ENCODE data around the gene RCBTB2. TPM values are rescaled to one million over a fixed set of nuclear protein-coding genes. Genes with fewer than 3 reads are reported as not detected.

RCBTB2 gene
- polyA plus RNA-seq, 1 experiment, result 9.5 TPM

DNA sequence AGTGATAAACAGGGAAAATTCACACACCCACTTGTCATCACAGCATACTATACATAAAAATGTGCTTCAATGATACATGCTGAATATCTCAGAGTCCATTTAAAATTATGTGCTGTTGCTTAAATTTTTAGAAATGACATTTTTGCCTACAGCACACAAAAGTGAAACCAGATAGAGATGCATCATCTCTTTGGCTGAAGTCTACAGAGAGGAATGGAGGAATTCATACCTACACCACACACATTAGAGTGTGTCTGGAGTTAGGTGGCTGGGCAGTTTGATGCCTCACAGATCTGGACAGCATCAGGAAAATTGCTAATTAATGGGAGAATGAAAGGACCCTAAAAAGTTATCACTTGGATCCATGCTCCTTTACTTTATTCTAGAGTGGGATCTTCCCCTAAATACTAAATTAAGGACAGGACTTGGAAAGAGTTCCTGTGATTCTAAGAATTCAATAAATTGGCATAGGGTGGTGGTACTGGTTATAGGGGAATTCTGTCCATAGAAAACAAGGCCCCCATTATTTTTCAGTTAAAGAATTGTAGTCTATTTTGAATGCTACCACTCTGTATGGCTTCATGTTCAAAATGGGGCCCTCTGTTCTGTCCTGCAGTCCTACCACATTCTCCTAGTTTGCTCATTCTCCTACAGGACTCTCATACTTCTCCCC, 41.3 kb downstream of the RCBTB2 start:
- ChIA-PET CTCF (no interaction called here), POLR2A (no interaction called here)
- no peaks in the 10 kb centered on the region for H3K36me3 ChIP-seq (ENCODE audit: control insufficient read depth, insufficient read depth, low read length)
- H3K4me3 ChIP-seq (ENCODE audit: low read depth, low read length), result no peak overlapping the region
- no peaks in the 10 kb centered on the region for H3K27me3 ChIP-seq (ENCODE audit: control insufficient read depth, insufficient read depth, low read length)
- DNase-seq (ENCODE audit: low read depth), result no peak
- TF ChIP-seq, protein P1, sequence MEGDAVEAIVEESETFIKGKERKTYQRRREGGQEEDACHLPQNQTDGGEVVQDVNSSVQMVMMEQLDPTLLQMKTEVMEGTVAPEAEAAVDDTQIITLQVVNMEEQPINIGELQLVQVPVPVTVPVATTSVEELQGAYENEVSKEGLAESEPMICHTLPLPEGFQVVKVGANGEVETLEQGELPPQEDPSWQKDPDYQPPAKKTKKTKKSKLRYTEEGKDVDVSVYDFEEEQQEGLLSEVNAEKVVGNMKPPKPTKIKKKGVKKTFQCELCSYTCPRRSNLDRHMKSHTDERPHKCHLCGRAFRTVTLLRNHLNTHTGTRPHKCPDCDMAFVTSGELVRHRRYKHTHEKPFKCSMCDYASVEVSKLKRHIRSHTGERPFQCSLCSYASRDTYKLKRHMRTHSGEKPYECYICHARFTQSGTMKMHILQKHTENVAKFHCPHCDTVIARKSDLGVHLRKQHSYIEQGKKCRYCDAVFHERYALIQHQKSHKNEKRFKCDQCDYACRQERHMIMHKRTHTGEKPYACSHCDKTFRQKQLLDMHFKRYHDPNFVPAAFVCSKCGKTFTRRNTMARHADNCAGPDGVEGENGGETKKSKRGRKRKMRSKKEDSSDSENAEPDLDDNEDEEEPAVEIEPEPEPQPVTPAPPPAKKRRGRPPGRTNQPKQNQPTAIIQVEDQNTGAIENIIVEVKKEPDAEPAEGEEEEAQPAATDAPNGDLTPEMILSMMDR (IDR thresholded peaks at IDR 0.05; ENCODE audit: insufficient read depth, low read depth, low read length), result no peak

GRCh38 chr13:48490241-48490640, 42.6 kb downstream of the RCBTB2 start:
- Histone ChIP-seq H3K27me3 (ENCODE audit: control insufficient read depth, insufficient read depth, low read length) (no peaks in the 10 kb centered on the region), H3K4me3 (ENCODE audit: low read depth, low read length) (no peak overlapping the region), H3K36me3 (ENCODE audit: control insufficient read depth, insufficient read depth, low read length) (no peaks in the 10 kb centered on the region)
- CTCF ChIA-PET, result no interaction called here
- TF ChIP-seq, protein P1 (IDR thresholded peaks at IDR 0.05; ENCODE audit: insufficient read depth, low read depth, low read length), result no peak
- POLR2A ChIA-PET, result interaction anchor here (1.0 kb wide), 1 partner anchor 42 kb away, joined by 3 read pairs; no protein-coding TSS in a partner anchor
- DNase-seq (ENCODE audit: low read depth), result no peak

DNA sequence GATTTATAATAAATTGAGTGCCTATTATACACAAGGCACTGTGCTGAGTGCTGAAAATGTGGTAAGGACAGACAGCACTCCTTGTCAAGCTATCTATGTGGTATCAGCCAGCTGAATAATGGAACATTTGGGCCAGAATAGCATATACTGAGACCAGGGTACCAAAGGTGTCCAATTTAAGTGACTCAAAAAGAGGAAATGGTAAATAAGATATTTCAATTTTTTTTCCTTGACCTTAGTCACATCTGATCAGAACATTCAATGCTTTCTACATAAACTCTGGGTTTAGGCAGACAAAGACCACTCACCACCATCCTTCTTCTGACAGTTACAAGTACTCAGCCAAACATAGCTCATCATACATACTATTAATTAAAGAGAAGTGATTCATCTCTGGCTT, 43.2 kb downstream of the RCBTB2 start:
- Histone ChIP-seq H3K4me3 (ENCODE audit: low read depth, low read length) (no peak overlapping the region), H3K27me3 (ENCODE audit: control insufficient read depth, insufficient read depth, low read length) (no peaks in the 10 kb centered on the region), H3K36me3 (ENCODE audit: control insufficient read depth, insufficient read depth, low read length) (no peaks in the 10 kb centered on the region)
- DNase-seq (ENCODE audit: low read depth), result no peak
- ChIA-PET CTCF (no interaction called here), POLR2A (interaction anchor here (1.0 kb wide), 1 partner anchor 43 kb away, joined by 3 read pairs; no protein-coding TSS in a partner anchor)
- TF ChIP-seq, protein P1 (IDR thresholded peaks at IDR 0.05; ENCODE audit: insufficient read depth, low read depth, low read length), result no peak

DNA sequence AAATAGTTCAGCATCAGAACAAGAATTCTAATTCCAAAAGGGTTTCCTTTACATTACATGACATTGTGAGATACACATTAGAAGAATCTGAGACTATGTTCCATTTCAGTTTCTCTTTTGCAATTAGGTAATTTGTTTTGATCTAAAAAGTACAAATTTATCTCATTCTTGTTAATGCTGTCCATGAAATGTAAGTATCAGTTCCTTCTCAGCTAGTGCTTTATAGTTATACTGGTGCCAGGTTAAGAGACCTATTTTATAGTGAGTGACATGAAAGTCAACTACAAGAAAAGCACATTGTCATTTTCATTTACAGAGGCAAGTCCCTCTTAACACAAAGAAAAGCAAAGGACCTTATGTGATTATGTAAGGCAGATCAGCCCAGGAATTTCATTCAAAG, 43.9 kb downstream of the RCBTB2 start:
- Histone ChIP-seq H3K4me3 (ENCODE audit: low read depth, low read length) (no peak overlapping the region), H3K36me3 (ENCODE audit: control insufficient read depth, insufficient read depth, low read length) (no peaks in the 10 kb centered on the region), H3K27me3 (ENCODE audit: control insufficient read depth, insufficient read depth, low read length) (no peaks in the 10 kb centered on the region)
- TF ChIP-seq, protein P1 (IDR thresholded peaks at IDR 0.05; ENCODE audit: insufficient read depth, low read depth, low read length), result no peak
- no peak for DNase-seq (ENCODE audit: low read depth)
- POLR2A ChIA-PET, result no interaction called here
- CTCF ChIA-PET, result no interaction called here

GRCh38 chr13:48487968-48488367, 44.9 kb downstream of the RCBTB2 start:
- POLR2A ChIA-PET, result no interaction called here
- DNase-seq (ENCODE audit: low read depth), result no peak
- Histone ChIP-seq H3K27me3 (ENCODE audit: control insufficient read depth, insufficient read depth, low read length) (no peaks in the 10 kb centered on the region), H3K4me3 (ENCODE audit: low read depth, low read length) (no peak overlapping the region), H3K36me3 (ENCODE audit: control insufficient read depth, insufficient read depth, low read length) (no peaks in the 10 kb centered on the region)
- CTCF ChIA-PET, result no interaction called here
- TF ChIP-seq, protein P1 (IDR thresholded peaks at IDR 0.05; ENCODE audit: insufficient read depth, low read depth, low read length), result no peak
